Left cardiac atrium (tissue), 4 donors: ENCODE measurements around the gene PINK1. TPM values are rescaled to one million over a fixed set of nuclear protein-coding genes. Genes with fewer than 3 reads are reported as not detected.
"Not testable (repeated sequence)": the region's sequence is repeated elsewhere in the genome, so short reads cannot be mapped to it uniquely, and the experiment has no call there.

Experiments used
- ATAC-seq, 2 donors: fragments of 200-7000 bp; cut with Tn5 transposase; one replicate each; pipeline ENCODE4 v1.9.1; 2020; ENCODE audit warnings: mild to moderate bottlenecking in 2 of 2, moderate library complexity in 2 of 2
- DNase-seq: peaks from one replicate; pipeline ENCODE4 v3.0.0-alpha.2; 2020
- intact Hi-C, 2 donors: fragments of 100-400 bp; cut with DNase I; formaldehyde crosslinking; loops; one replicate each; pipeline versions ENCODE4 v1.14.1 to v1.15.1; 2022 to 2023
- total RNA-seq, 2 donors: library from RNA; stranded (reverse); fragmentation: NEBNext Ultra II Directional; extraction: Animal tissue kit (Norgen Biotek cat#: 25700); gene quantifications; one replicate each; pipeline ENCODE4 v1.2.1, GENCODE V29; 2021
- donor health status: DM: no; HTN: yes; CAD: no.
- donor health status: DM: no; HTN: yes; CAD: no; lungs with severe emphysema.
- donor health status: DM: yes; HTN: yes; CAD: no.
- donor health status: Dilated cardiomyopathy.

Gene PINK1
- total RNA-seq, 2 donors from 2014 or later = 126 to 149 TPM

- DNase-seq (no peak), ATAC-seq (no peak)
- intact Hi-C loops = no loop called here
Observed at GRCh38 chr1:20663969-20664715, 30.9 kb downstream of the PINK1 start.

GRCh38 chr1:20665726-20666125 is 32.5 kb downstream of the PINK1 start:
- intact Hi-C loops = no loop called here
- DNase-seq = no peak
- ATAC-seq = no peak

GRCh38 chr1:20666146-20666545 is 32.9 kb downstream of the PINK1 start:
- ATAC-seq (no peak), DNase-seq (peak; percentile 40)
- intact Hi-C loops = no loop called here

GRCh38 chr1:20666804-20667203 is 33.5 kb downstream of the PINK1 start:
- ATAC-seq (no peak), DNase-seq (no peak)
- intact Hi-C loops = no loop called here

GRCh38 chr1:20668581-20668980 is 35.3 kb downstream of the PINK1 start:
- ATAC-seq = no peak
- intact Hi-C loops = no loop called here

GRCh38 chr1:20670936-20671335 is 37.7 kb downstream of the PINK1 start:
- intact Hi-C loops = no loop called here
- DNase-seq (no peak), ATAC-seq (no peak)

More at GRCh38 chr1:20668581-20668980, 35.3 kb downstream of the PINK1 start:
- no peak for DNase-seq

GRCh38 chr1:20672265-20672632 is 39.0 kb downstream of the PINK1 start:
- no peak for ATAC-seq
- no peak for DNase-seq
- intact Hi-C loops = no loop called here

- ATAC-seq, intact Hi-C loops, DNase-seq: not testable (repeated sequence)
Observed at GRCh38 chr1:20673626-20674025, 40.4 kb downstream of the PINK1 start.

- no peak for DNase-seq
- no peak for ATAC-seq
- intact Hi-C loops = no loop called here
Observed at GRCh38 chr1:20678599-20678998, 45.3 kb downstream of the PINK1 start.

- no peak for DNase-seq
Observed at GRCh38 chr1:20680269-20680668, 47.0 kb downstream of the PINK1 start.

GRCh38 chr1:20681999-20682398 is 48.7 kb downstream of the PINK1 start:
- ATAC-seq = no peak
- intact Hi-C loops = no loop called here

More at GRCh38 chr1:20680269-20680668, 47.0 kb downstream of the PINK1 start:
- no peak for ATAC-seq
- intact Hi-C loops = no loop called here

GRCh38 chr1:20682571-20683236 is 49.4 kb downstream of the PINK1 start:
- DNase-seq (no peak), ATAC-seq (peak in 1 of 2 donors; percentile 43)
- intact Hi-C loops = no loop called here

More at GRCh38 chr1:20681999-20682398, 48.7 kb downstream of the PINK1 start:
- no peak for DNase-seq

- DNase-seq (no peak), ATAC-seq (no peak)
- intact Hi-C loops = no loop called here
Observed at GRCh38 chr1:20683614-20684013, 50.4 kb downstream of the PINK1 start.

- no peak for ATAC-seq
Observed at GRCh38 chr1:20684050-20684620, 50.9 kb downstream of the PINK1 start.

GRCh38 chr1:20684651-20685050 is 51.4 kb downstream of the PINK1 start:
- ATAC-seq (peak in 1 of 2 donors; percentile 18), DNase-seq (no peak)
- intact Hi-C loops = no loop called here

More at GRCh38 chr1:20684050-20684620, 50.9 kb downstream of the PINK1 start:
- intact Hi-C loops = no loop called here
- no peak for DNase-seq

GRCh38 chr1:20685099-20685662 is 51.9 kb downstream of the PINK1 start:
- DNase-seq (peak; percentile 67), ATAC-seq (peak; percentile 60 to 67)
- intact Hi-C loops = no loop called here

GRCh38 chr1:20685741-20686140 is 52.5 kb downstream of the PINK1 start:
- DNase-seq = no peak
- no peak for ATAC-seq
- intact Hi-C loops = no loop called here

GRCh38 chr1:20686883-20687725 is 53.8 kb downstream of the PINK1 start:
- no peak for ATAC-seq
- no peak for DNase-seq
- intact Hi-C loops = no loop called here

GRCh38 chr1:20689645-20690056 is 56.4 kb downstream of the PINK1 start:
- ATAC-seq (no peak), DNase-seq (no peak)
- intact Hi-C loops = no loop called here
